SW 1271 (cell line): ENCODE data around the gene AURKB.
"Not testable (repeated sequence)": the region's sequence is repeated elsewhere in the genome, so short reads cannot be mapped to it uniquely, and the experiment has no call there.

ENCODE experiments used
- DNase-seq, 2 experiments: peaks; one replicate each; lab custom pipeline; 2025; lab: John Stamatoyannopoulos, UW

AURKB gene

DNA sequence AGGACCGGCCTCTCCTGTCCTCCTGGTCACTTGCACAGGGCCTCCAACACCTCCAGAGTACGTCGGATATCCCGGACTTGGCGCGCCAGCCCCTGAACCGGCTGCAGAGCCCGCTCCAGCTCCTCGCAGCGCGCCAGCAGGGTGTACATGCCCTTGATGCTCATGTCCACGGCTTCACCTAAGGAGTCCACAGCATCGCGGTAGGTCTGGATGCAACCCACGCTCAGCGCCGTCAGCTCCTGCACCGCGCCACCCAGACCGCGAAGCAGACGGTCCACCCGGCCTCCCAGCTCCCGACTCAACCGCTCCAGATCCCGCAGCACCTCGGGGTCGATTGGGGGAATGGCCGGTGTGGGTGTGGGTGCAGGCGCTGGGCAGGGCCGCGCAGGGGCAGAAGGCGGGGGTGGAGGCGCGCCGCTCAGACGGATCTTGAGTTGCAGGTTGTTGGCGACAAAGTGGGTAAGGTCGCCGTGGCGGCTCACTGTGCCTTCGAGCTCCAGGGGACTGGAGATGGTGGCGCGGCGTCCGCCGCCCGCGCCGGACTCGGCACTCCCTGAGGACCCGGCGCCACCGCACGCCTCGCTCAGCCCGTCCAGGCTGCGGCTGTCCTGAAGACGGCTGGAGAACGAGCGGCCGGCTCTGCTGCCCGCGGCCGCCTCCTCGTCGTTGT, 21.2 kb downstream of the AURKB start:
- no peak for DNase-seq

DNA sequence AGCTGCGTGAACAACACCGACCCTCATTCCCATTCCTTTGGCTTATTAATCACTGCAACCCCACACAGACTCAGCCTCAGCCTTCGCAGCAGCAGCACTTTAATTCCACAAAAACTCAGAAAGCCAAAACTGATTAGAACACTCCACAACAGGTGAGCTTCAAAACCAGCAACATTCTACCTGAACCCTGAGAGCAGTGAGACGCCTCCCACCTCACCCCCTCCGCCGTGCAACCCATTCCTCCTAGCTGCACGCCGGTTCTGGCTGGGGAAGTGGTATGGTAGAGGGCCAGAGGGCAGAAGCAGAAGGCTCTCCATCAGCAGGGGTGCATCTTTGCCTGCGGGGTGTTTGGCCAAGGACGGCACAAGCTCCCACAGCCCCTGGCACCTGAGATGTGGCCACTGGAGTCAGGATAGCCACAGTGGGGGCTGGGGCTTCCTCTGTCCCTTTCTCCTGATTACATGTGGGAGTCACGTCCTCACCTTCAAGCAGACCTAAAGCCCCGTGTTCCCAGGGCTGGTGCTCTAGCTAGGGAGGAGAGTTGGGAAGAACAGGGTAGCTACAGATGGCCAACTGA, 22.0 kb downstream of the AURKB start:
- no peak for DNase-seq

DNA sequence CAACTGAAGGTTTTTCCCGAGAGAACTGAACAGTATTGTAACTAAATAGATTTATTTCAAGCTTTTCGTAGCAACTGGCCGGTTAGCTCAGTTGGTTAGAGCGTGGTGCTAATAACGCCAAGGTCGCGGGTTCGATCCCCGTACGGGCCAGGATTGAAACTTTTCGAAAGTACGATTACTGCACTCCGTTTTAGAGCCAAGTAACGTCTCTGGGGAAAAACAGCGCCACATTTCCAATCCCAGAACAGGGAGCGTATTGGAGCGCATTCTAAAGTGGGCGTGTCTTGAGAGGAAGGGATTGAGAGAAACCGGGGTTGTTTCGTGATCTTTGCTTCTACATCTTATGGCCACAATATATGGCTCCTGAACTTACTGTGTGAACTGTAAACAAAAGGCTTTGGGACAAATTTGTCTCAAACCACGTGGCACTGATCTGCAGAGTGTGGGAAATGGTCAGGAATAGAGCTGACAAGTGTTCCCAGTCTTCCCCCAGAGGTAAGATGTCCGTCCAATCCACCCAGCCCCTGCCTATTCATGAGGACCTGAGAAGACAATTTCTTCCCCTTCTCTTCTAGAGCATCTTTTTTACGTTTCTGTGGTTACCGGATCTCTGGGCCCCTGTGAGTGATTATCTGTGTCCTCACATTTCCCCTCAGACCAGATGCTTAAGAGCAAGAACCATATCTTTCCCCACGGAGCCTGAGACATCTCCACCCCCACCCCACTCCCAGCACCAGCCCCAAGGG, 22.7 kb downstream of the AURKB start:
- peak; percentile 99 to 100 for DNase-seq

DNA sequence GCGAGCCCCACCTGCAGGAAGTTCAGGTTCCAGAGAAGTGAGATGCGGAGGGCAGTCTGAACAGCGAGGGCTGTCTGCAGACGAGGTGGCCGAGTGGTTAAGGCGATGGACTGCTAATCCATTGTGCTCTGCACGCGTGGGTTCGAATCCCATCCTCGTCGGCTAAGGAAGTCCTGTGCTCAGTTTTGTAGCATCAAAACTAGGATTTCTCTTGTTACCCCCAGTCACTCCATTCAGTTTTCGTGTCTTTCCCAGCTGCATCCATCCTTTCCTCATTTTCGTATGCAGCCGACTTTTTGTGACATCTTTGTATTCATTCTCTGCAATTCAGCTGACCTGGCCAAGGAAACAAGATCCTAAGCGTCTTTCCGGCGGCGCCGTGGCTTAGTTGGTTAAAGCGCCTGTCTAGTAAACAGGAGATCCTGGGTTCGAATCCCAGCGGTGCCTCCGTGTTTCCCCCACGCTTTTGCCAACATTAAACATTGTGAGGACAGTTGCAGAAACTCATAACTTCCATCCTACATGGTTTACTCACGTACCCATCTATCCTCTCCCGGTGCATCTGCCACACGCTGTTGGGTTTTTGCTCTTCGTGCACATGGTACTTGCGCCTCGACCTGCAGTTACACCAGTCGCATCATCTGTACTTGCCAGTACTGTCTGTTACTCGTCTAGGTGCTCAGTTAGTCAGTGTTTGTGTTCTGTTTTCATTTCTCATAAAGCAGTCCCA, 23.4 kb downstream of the AURKB start:
- DNase-seq, result peak; percentile 90 to 95

GRCh38 chr17:8186446-8186786, 24.0 kb downstream of the AURKB start:
- no peak for DNase-seq

- peak; percentile 54 to 86 for DNase-seq
Measured at GRCh38 chr17:8185582-8186445, 24.6 kb downstream of the AURKB start.

- no peak for DNase-seq
Measured at GRCh38 chr17:8176998-8177731, 33.2 kb downstream of the AURKB start.

GRCh38 chr17:8176197-8176940, 34.0 kb downstream of the AURKB start, which contains the start of gene TMEM107:
Gene TMEM107, minus strand, starts transcription at chr17:8176380. Its CDS starts 94 bp downstream, at chr17:8176286.
- peak; percentile 84 to 86 for DNase-seq

- no peak for DNase-seq
Measured at GRCh38 chr17:8175795-8176196, 34.6 kb downstream of the AURKB start.

GRCh38 chr17:8173871-8174322, 36.5 kb downstream of the AURKB start:
- no peak for DNase-seq

DNA sequence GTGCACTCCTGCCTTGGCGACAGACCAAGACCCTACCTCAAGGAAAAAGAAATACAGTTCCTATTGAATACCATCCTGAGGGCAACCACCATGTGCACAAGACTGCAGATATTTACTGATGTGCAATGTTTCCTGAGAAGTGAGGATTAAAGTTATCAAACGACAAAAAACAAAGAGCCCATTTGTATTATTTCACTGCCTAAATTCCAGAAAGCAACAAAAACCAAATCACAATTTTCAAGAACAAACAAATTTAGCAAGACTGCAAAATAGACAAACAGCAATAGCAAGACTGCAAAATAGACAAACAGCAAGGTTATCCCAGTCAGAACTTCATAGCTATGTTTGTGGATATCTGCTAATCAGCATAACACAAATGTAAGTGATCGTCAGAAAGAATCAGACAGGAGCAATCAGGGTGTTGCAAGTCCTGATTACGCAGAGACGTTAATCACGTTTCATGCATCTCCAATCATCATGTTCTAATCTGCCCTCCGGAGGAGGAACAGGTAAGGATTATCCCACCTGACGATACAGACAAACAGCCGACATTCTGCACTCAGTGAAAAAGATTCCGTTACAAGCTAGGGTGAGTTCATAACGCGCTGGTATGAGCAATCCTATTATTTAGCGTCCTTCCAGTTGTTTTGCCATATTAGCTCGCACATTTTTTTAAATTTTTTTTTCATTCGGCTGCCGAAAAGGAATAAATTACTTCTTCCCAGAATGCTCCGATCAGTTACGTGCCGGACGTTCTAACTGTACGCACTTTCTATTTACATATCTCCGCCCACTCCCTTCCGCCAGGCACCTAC, 37.1 kb downstream of the AURKB start:
- peak; percentile 86 to 95 for DNase-seq

- not testable (repeated sequence) for DNase-seq
Measured at GRCh38 chr17:8170186-8170585, 40.2 kb downstream of the AURKB start.

DNA sequence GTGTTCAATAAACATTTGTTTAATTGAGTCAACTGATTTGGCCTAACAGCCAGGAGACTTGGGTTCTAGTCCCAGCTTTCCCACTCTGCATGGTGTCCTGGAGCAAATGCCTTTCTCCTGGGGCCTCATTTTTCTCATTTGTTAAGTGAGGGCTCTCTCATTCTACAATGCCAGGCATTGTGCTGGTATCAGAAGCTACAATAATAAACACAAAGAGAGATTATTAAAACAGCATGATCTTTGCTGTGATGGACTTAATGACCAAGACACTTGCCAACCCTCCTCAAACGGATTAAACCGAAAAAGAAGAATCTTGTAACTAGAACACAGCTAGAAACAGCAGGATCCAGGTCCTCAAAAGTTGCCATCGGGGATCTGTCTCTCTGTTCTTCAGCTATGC, 42.8 kb downstream of the AURKB start:
- no peak for DNase-seq

DNA sequence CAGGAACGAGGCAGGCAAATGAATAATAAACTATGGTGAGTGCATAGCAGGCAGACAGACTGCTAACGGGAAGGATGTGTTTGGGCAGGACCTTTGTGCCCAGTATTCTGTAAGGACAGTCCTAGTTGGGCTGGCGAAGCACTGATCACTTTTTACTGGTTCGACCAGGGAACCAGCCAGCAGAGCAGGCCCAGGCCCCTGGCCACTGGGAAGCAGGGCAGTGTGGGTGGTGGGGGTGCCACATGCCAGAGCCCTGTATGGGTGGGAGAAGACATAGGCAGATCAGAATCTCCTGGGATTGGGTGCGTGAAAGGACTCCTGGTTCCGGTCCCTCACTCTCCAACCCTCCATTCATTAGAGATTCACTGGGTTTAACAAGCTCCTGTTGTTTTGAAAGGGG, 43.6 kb downstream of the AURKB start:
- DNase-seq, result no peak

DNA sequence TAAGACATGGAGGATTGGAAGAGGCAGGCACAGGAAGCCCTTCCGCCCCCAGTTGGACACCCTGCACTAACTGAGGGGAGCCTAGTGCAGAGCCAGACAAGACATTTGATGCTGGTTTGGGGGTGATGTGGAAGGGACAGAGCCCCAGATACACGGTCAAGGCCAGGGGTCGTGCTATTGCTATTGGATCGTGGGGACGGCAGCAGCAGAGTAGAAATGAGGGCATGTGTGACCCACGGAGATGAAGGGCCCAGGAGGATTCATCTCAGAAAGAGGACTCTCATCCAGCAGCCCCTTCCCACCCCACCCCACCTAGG, 45.6 kb downstream of the AURKB start:
- DNase-seq, result no peak

GRCh38 chr17:8163978-8164814, 46.2 kb downstream of the AURKB start:
- DNase-seq, result peak; percentile 35 to 38

DNA sequence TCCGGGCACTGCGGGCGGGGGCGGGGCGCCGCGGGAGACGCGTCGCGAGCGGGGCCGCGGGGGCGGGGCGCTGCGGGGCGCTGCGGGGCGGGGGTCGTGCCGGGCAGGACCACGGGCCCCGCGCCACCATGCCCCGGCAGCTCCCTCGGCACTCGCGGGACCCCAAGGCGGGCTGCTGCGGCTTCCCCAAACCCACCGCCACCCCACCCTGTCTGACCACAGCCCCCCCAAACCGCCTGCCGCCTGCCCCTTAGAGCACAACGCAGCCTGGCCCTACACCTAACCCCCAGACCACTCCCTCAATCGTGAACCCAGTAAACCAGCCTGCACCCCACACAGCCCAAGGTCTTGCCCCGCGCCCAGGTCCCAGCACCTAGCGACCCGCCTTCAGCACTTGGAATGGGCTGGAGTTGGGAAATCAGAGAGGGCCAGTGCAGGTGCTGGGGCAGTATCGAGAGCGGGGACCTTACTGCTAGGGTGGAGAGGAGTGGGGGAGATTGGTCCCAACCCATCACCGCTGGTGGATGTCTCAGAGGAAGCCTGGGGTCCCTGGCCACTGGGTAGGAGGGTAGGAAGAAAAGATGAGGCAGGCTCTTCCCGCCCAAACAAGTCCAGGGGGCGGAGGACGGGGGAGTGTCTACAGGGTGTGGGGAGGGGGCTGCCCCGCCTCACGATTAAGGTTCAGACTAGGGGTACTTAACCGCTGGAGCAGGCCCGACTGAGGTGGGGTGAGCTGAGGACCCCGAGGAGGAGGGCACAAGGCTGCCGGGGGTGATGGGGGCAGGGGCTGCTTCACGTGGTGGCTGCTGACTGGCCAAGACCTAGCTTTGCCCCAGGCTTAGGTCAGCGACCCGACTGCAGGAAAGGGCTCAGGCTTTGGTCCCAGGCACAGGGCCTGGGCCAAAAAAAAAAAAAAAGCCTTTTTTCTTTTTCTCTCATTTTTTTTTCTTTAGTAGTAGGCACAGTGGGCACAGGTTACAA, 47.1 kb downstream of the AURKB start:
- no peak for DNase-seq
